ENCODE data around the gene POLR1A. TPM values are rescaled to one million over a fixed set of nuclear protein-coding genes. Genes with fewer than 3 reads are reported as not detected.

The POLR1A gene
- total and polyA plus RNA-seq, 2 donors (not counting 3 experiments of a cell fraction or from before 2014, with no cell fraction given) = 7.6 to 40.7 TPM

DNA sequence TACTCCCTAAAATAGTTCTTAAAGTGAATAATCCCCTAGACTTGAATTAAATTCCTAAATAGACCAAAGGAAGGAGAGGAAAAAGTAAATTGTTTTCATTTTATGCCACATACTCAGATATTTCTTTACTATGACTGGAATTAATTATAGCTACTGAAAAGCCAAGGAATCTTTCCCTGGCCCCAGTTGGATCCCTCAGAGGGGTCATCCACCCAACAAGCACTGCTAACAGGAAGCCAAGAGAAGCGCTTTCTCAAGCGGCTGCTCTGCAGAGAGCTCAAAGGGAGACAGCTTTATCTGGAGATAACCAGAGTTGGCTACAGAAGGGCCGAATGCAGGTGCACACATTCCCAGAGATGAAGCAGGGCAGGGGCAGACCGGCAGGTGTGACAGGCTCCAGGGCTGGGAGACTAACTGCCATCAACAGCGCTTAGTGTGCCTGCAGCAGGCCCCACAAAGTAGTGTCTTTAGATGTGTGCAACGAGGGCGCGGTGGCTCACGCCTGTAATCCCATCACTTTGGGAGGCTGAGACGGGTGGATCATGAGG lies 51.1 kb downstream of the POLR1A start:
- no peak for TF ChIP-seq FOS (IDR thresholded peaks at IDR 0.05; ENCODE audit: borderline replicate concordance, insufficient read depth, low read length)
- TF ChIP-seq, protein P1, sequence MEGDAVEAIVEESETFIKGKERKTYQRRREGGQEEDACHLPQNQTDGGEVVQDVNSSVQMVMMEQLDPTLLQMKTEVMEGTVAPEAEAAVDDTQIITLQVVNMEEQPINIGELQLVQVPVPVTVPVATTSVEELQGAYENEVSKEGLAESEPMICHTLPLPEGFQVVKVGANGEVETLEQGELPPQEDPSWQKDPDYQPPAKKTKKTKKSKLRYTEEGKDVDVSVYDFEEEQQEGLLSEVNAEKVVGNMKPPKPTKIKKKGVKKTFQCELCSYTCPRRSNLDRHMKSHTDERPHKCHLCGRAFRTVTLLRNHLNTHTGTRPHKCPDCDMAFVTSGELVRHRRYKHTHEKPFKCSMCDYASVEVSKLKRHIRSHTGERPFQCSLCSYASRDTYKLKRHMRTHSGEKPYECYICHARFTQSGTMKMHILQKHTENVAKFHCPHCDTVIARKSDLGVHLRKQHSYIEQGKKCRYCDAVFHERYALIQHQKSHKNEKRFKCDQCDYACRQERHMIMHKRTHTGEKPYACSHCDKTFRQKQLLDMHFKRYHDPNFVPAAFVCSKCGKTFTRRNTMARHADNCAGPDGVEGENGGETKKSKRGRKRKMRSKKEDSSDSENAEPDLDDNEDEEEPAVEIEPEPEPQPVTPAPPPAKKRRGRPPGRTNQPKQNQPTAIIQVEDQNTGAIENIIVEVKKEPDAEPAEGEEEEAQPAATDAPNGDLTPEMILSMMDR (IDR thresholded peaks at IDR 0.05; ENCODE audit: extremely low read depth in 1 of 2, insufficient read depth in 1 of 2, low read depth in 1 of 2, low read length in 2 of 2) = no peak
- TF ChIP-seq, protein P2, sequence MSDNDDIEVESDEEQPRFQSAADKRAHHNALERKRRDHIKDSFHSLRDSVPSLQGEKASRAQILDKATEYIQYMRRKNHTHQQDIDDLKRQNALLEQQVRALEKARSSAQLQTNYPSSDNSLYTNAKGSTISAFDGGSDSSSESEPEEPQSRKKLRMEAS (IDR thresholded peaks at IDR 0.05; ENCODE audit: insufficient read depth, insufficient read length) = no peak
- no peak for TF ChIP-seq GATA2 (IDR thresholded peaks at IDR 0.05; ENCODE audit: insufficient read depth, insufficient read length, low read depth, low read length)
- TF ChIP-seq MYC (IDR thresholded peaks at IDR 0.05; ENCODE audit: low read depth, low read length) = no peak
- no peak for TF ChIP-seq EZH2 (IDR thresholded peaks at IDR 0.05; ENCODE audit: borderline replicate concordance, low read depth, low read length, severe bottlenecking)
- H2AFZ ChIP-seq (ENCODE audit: low read depth, low read length) = no peak overlapping the region
- DNase-seq (ENCODE audit: low read depth, low spot score) = no peak
- dilution Hi-C loops (cut with MboI; ENCODE audit: extremely low pct_ligation_motif_present, low sequenced_read_pairs) (no loop called here), intact Hi-C loops (cut with micrococcal nuclease) (no loop called here)
- no peak overlapping the region for H3K27ac ChIP-seq (ENCODE audit: insufficient read depth, low read depth, low read length)
- BruUV-seq (replicated peaks) = no TSS peak
- H4K20me1 ChIP-seq (replicated peaks; ENCODE audit: control insufficient read depth, extremely low read depth, insufficient read depth, low read length) = no peaks in the 10 kb centered on the region
- FAIRE-seq = no peak
- no peaks in the 10 kb centered on the region for H3K4me1 ChIP-seq (ENCODE audit: control insufficient read depth, extremely low read depth, insufficient read depth, low read length)
- H3K9ac ChIP-seq (replicated peaks; ENCODE audit: extremely low read depth, insufficient read depth, low read length) = no peak overlapping the region
- CTCF ChIA-PET = interaction anchor here (2.1 kb wide), 1 partner anchor 227 kb away, joined by 7 read pairs; no protein-coding TSS in a partner anchor
- POLR2A ChIA-PET = no interaction called here
- H3K36me3 ChIP-seq (ENCODE audit: control insufficient read depth in 2 of 2, extremely low read depth in 1 of 2, insufficient read depth in 2 of 2, low read length in 2 of 2) = peaks cover 10 to 14% of the 10 kb centered on the region in 2 experiments
- H3K9me1 ChIP-seq (replicated peaks; ENCODE audit: control insufficient read depth, extremely low read depth, insufficient read depth, low read length) = no peaks in the 10 kb centered on the region
- no peaks in the 10 kb centered on the region for H3K27me3 ChIP-seq (ENCODE audit: control insufficient read depth in 2 of 2, insufficient read depth in 2 of 2, low read length in 2 of 2)
- no peaks in the 10 kb centered on the region for H3K9me3 ChIP-seq (replicated peaks; ENCODE audit: control insufficient read depth, insufficient read depth, low read length)
- H3K79me2 ChIP-seq (ENCODE audit: control insufficient read depth, insufficient read depth, low read length) = peaks cover 2% of the 10 kb centered on the region
- H3K4me3 ChIP-seq (replicated peaks in 1 of 3; ENCODE audit: insufficient read depth in 1 of 3, low read depth in 1 of 3, low read length in 3 of 3) = no peak overlapping the region
- H3K4me2 ChIP-seq (ENCODE audit: insufficient read depth, low read length) = no peak overlapping the region

Data from endothelial cell of umbilical vein (primary cell).